GM21360 (cell line): ENCODE measurements around the gene STK32C.
"Not testable (repeated sequence)": the region's sequence is repeated elsewhere in the genome, so short reads cannot be mapped to it uniquely, and the experiment has no call there.

ENCODE experiments used
- ATAC-seq: cut with Tn5 transposase; IDR thresholded peaks from one replicate; pipeline ENCODE4 v1.9.1; 2021; ENCODE audit warnings: mild to moderate bottlenecking, moderate library complexity; ENCODE audit not compliant: unreplicated experiment

The STK32C gene

GRCh38 chr10:132338876-132339275 lies 31.1 kb upstream of the STK32C start:
- no peak for ATAC-seq

- not testable (repeated sequence) for ATAC-seq
These were observed 30.1 kb upstream of the STK32C start for GRCh38 chr10:132337854-132338253.

- no peak for ATAC-seq
These were observed 29.2 kb upstream of the STK32C start for GRCh38 chr10:132336919-132337407.

DNA sequence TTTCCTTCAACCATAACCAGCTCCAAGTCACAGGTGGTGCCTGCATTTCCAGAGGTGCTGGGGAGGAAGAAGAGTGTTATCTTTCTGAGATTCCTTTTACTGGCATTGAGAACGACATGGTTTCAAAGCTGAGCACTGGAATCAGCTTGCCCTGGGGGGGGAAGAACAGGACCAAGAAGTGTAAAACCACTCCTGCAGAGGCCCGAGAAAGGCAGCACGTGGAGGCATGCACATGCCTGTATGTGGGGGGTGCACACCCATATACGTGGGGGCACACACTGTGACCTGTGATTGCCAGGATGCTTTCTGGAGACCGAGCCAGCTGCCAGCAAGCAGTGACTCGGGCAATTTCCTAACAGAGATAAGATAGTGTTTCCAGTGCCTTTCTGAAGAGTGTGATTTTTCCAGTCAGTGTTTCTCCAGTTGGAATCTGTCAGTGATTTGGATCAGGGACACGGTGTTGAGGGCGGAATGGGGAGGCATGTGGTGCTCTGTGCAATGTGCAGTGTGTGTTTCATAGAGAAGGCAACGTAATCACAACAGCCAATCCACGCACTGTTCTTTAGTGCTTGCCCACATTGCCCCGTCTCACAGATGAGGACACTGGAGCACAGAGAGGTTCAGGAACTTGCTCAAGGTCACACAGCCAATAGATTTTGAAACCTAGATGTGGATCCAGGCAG lies 28.5 kb upstream of the STK32C start:
- ATAC-seq = no peak

GRCh38 chr10:132335189-132336063 lies 27.7 kb upstream of the STK32C start:
- ATAC-seq = peak; percentile 34

DNA sequence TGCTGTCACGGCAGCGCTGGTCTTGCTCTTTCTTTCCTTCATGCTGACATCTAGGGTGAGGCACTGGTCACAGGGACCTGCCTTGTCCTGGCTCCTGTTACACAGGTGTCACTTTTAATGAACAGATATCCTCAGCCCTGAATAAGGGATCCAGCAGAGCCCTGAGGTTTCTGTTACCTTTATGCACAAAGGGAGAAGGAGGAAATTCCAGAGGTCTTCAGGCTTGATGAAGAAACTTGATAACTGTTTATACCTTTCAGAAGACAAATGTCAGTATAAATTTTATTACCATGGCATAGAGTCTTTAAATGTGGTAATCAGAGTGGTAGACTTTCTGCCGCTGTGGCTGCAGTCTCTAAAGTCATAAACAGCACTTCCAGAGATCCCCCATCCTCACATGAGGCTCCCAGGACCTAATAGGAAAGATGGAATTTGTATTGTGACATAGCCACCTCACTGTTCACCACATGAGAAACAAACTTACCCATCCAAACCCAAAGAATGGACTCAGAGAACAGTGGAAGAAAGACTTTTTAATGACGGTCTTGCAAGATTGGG lies 27.0 kb upstream of the STK32C start:
- ATAC-seq = no peak

- no peak for ATAC-seq
These were observed 25.6 kb upstream of the STK32C start for GRCh38 chr10:132333386-132333785.

- peak; percentile 43 for ATAC-seq
These were observed 24.6 kb upstream of the STK32C start for GRCh38 chr10:132332433-132332754.

- ATAC-seq = peak; percentile 80
These were observed 24.1 kb upstream of the STK32C start, which contains the start of gene LRRC27 for GRCh38 chr10:132331601-132332432. TSS of gene LRRC27 (plus strand) at chr10:132332193. CDS start at chr10:132333525, 1,332 bp downstream.

DNA sequence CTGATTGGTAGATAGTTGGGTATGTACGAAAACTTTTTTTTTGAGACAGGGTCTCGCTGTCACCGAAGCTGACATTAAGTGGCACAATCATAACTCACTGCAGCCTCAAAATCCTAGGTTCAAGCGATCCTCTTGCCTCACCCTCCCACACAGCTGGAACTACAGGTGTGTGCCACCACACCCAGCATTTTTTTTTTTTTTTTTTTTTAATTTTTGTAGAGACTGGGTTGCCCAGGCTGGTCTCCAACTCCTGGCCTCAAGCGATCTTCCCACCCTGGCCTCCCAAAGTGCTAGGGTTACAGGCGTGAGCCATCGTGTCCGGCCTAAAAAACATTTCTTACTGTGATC lies 22.7 kb upstream of the STK32C start:
- ATAC-seq = no peak

DNA sequence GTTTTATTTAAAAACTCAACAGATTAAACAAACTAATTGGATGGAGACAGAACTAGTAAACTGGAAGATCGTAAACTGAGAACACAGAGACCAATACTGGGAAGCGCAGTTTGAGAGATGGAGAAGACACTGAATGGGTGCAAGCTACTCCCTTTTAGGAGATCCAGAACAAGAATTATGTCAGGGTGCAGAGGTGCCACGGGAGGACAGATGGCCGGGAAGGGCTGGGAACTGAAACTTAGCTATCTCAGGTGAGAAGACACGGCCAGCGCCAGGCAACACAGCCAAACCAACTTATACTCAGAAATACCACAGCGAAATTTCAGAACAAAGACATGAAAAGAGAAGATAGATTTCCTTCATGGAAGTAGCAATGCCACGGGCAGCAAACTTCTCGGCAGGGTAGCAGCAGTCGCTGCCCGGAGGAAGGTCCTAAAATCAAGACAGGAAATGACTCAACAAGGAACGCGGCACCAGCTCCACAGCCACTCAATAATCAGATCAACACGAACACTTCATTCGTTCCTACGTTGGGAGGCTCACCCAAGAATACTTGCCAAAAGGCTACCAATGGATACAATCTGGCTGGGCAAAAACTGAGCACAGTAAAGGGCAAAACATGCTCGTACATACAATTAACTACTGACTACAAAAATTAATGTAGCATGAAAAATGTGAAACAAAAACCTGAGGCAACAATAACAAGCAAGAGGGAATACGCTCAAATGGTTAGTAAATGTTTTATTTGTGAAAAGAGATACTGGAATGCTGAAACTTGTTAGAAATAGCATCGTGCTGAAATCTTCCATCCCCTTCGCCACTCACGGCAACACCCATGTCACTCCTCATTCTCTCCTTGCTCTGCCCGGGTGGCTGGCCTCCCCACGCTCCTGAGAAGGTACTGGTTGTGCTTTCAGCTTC lies 22.1 kb upstream of the STK32C start:
- no peak for ATAC-seq

- no peak for ATAC-seq
These were observed 21.0 kb upstream of the STK32C start for GRCh38 chr10:132328738-132329137.

DNA sequence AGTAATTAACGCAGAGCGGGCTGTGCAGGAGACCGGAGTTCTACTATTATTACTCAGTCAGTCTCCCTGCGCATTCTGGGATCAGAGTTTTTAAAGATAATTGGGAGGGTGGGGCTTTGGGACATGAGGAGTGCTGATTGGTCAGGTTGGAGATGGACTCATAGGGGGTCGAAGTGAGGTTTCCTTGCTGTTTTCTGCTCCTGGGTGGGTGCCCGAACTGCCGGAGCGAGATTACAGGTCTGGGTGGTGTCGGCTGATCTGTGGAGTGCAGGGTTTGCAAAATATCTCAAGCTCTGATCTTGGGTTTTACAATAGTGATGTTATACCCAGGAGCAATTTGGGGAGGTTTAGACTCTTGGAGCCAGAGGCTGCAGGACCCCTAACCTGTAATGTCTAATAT lies 20.4 kb upstream of the STK32C start:
- no peak for ATAC-seq

GRCh38 chr10:132326925-132327324 lies 19.2 kb upstream of the STK32C start:
- ATAC-seq = no peak

GRCh38 chr10:132326344-132326889 lies 18.7 kb upstream of the STK32C start:
- no peak for ATAC-seq

GRCh38 chr10:132324186-132324585 lies 16.4 kb upstream of the STK32C start:
- ATAC-seq = no peak

DNA sequence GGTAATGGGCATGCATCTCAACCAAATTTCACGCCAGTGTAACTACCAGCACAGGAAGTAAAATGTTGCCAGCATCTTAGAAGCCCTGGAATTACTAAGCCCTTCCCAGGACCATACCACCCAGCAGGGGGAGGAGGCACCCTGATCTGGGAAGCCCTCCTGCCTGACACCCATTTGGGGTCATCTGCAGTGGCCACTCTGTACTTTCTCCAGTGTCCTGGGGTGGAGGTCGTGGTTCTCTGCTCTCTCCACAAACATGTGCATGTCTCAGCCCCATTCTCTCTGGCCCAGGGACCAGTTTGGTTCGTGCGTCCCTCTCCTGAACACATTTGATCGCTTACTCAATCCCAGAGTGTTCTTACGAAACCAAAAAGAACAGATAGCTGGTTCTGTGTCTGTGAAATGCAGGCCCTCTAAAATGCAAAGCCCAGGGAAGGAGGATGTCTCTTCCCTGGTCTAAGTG lies 14.9 kb upstream of the STK32C start:
- ATAC-seq = no peak

- ATAC-seq = no peak
These were observed 14.0 kb upstream of the STK32C start for GRCh38 chr10:132321726-132322125.

DNA sequence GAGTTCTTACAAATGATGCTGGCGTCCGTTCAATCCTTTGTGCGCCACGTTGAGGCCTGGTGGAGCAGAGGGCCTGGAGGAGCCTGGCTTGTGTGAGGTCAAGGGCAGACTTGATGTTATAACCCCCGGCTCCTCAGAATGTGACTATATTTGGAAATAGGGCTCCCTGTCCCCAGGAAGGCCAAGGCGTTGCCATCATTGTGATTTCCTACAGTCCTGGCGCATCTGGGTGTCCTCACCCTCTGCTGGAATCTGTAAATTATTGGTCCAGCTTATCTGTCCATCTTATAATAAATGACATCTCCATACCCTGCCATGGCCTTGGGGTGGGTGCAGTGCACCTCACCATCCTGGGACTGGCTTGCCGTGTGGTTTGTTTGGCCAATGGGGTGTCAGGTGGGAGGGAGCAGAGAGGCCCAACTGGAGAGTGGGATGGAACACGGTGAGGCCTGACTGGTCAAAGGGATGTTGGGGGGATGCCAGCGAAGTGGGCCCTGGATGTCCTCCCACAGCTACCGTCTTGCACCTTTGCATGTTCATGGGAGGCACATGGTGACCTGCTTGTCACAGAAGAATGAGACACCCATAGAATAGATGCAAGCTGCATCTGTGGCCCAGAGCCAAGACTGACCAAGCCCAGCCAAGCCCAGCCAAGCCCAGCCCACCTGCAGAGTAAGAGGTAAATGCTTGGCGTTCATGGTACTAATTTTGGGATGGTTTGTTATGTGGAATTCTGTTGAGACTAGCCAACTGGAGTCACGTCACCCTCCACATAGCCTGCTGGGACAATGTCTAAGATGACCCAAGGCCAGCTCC lies 13.1 kb upstream of the STK32C start:
- no peak for ATAC-seq
